ENCODE results near the gene FHOD3. TPM values are rescaled to one million over a fixed set of nuclear protein-coding genes. Genes with fewer than 3 reads are reported as not detected.

Gene FHOD3
- total and polyA plus RNA-seq, 2 of the 4 experiments (the other 2 are of a cell fraction) = 14.6 to 16.0 TPM

- TF ChIP-seq CHD1 (IDR thresholded peaks at IDR 0.05; ENCODE audit: low read depth, low read length) (no peak), RCOR1 (IDR thresholded peaks at IDR 0.05; ENCODE audit: insufficient replicate concordance, low read length) (no peak), RAD21 (IDR thresholded peaks at IDR 0.05; ENCODE audit: low read length) (no peak), RFX5 (IDR thresholded peaks at IDR 0.05; ENCODE audit: low read depth, low read length) (no peak), ELK1 (IDR thresholded peaks at IDR 0.05; ENCODE audit: borderline replicate concordance, low read depth, low read length) (no peak)
These were observed 375.9 kb downstream of the FHOD3 start (continued) for GRCh38 chr18:36673452-36673851.

GRCh38 chr18:36675076-36675475 is 377.6 kb downstream of the FHOD3 start:
- Histone ChIP-seq H3K9me1 (ENCODE audit: insufficient read depth, low read length) (peaks cover 10% of the 10 kb centered on the region), H3K4ac (ENCODE audit: low read depth, low read length) (peak overlapping the region; percentile 87), H3K23ac (ENCODE audit: low read depth, low read length) (peak overlapping the region; percentile 89; the same call in 1 of the 2 replicates), H4K8ac (ENCODE audit: low read depth in 2 of 2, low read length in 2 of 2) (peak overlapping the region; percentile 59 to 63; a peak in 3 of 4 replicates), H4K20me1 (ENCODE audit: insufficient read depth, low read length) (no peaks in the 10 kb centered on the region), H3K79me1 (ENCODE audit: low read depth in 1 of 2, low read length in 2 of 2) (0 out of 4 replicates have a peak, but pooled peaks cover 0 to 6% of the 10 kb centered on the region in 2 experiments), H2BK5ac (ENCODE audit: low read depth, low read length, poor library complexity, severe bottlenecking) (peak overlapping the region; percentile 66), H2BK20ac (ENCODE audit: low read depth, low read length) (peak overlapping the region; percentile 70), H3K18ac (ENCODE audit: low read depth, low read length) (peak overlapping the region; percentile 43), H3K9me3 (ENCODE audit: control insufficient read depth, insufficient read depth, low read length) (no peaks in the 10 kb centered on the region; the same call in 1 of the 2 replicates), H4K5ac (ENCODE audit: low read depth, low read length) (peak overlapping the region; percentile 52; the same call in 1 of the 2 replicates), H3K27me3 (ENCODE audit: control insufficient read depth, insufficient read depth, low read length) (no peaks in the 10 kb centered on the region), H3K4me2 (ENCODE audit: low read depth, low read length) (no peak overlapping the region), H2BK15ac (ENCODE audit: low read depth, low read length) (peak overlapping the region; percentile 82; the same call in 2 of the 3 replicates), H3K14ac (replicated peaks; ENCODE audit: low read depth, low read length) (peak overlapping the region; percentile 15), H4K91ac (ENCODE audit: insufficient read depth, low read depth, low read length) (peak overlapping the region; percentile 83), H3K9ac (ENCODE audit: low read depth, low read length) (no peak overlapping the region), H2BK120ac (ENCODE audit: low read depth, low read length) (peak overlapping the region; percentile 94), H2AFZ (replicated peaks; ENCODE audit: low read length, poor library complexity) (peak overlapping the region; percentile 64), H3K56ac (ENCODE audit: extremely low read depth, insufficient read depth, low read length) (no peak overlapping the region), H3K4me3 (ENCODE audit: insufficient read depth, low read depth, low read length) (no peak overlapping the region), H3K36me3 (ENCODE audit: control insufficient read depth, insufficient read depth, low read length) (no peaks in the 10 kb centered on the region), H2AK9ac (replicated peaks; ENCODE audit: low read depth, low read length, poor library complexity) (peak overlapping the region; percentile 62), H3K4me1 (ENCODE audit: control insufficient read depth, insufficient read depth, low read length) (peaks cover 17% of the 10 kb centered on the region), H2AK5ac (ENCODE audit: low read depth, low read length) (peak overlapping the region; percentile 83), H3K27ac (ENCODE audit: insufficient read depth, low read length) (peak overlapping the region; percentile 48; the same call in 1 of the 2 replicates)
- ChIA-PET CTCF (interaction anchor here (2.7 kb wide), 1 partner anchor 13 kb away, joined by 8 read pairs; no protein-coding TSS in a partner anchor), POLR2A (ENCODE audit: unreplicated experiment) (no interaction called here)
- TF ChIP-seq RFX5 (IDR thresholded peaks at IDR 0.05; ENCODE audit: low read depth, low read length) = no peak
- TF ChIP-seq MAZ (IDR thresholded peaks at IDR 0.05; ENCODE audit: borderline replicate concordance, low read depth, low read length) = no peak
- TF ChIP-seq FOS (IDR thresholded peaks at IDR 0.05; ENCODE audit: low read depth, low read length) = no peak
- no peak for TF ChIP-seq SMC3 (IDR thresholded peaks at IDR 0.05; ENCODE audit: low read depth, low read length)
- TF ChIP-seq USF2 (IDR thresholded peaks at IDR 0.05; ENCODE audit: low read depth, low read length) = no peak
- no peak for TF ChIP-seq MXI1 (IDR thresholded peaks at IDR 0.05; ENCODE audit: borderline replicate concordance, low read depth, low read length)
- TF ChIP-seq CHD1 (IDR thresholded peaks at IDR 0.05; ENCODE audit: low read depth, low read length) = no peak
- no peak for TF ChIP-seq RAD21 (IDR thresholded peaks at IDR 0.05; ENCODE audit: low read length)
- TF ChIP-seq RCOR1 (IDR thresholded peaks at IDR 0.05; ENCODE audit: insufficient replicate concordance, low read length) = no peak
- 93% methylated on average over 2 of the region's 3 CpGs; no CpG with 5 or more reads in 1 of the 2 experiments for WGBS, 2 experiments (ENCODE audit: extremely low coverage in 2 of 2, insufficient read length in 1 of 2)
- DNase-seq = no peak
- no peak for ATAC-seq (ENCODE audit: low read depth)
- dilution Hi-C loops (cut with HindIII; ENCODE audit: low sequenced_read_pairs, unreplicated experiment) (no loop called here), in situ Hi-C loops (cut with MboI; ENCODE audit: low sequenced_read_pairs) (no loop called here), intact Hi-C loops (cut with micrococcal nuclease) (no loop called here)
- no TSS peak for BruUV-seq (replicated peaks)

Measured in IMR-90 (cell line).